A172 (cell line): ENCODE measurements around the gene RBFOX1. TPM values are rescaled to one million over a fixed set of nuclear protein-coding genes. Genes with fewer than 3 reads are reported as not detected.

Experiments
- DNase-seq: peaks from one replicate; pipeline ENCODE4 v3.0.0-alpha.2; 2015; ENCODE audit warnings: low spot score
- total RNA-seq: library from RNA; depleted of rRNA; stranded (reverse); fragments of >200 nt; shearing (Covaris generic); gene quantifications from 2 replicates; pipeline ENCODE4 v1.2.3, GENCODE V29; 2014

The RBFOX1 gene
- total RNA-seq, 1 experiment from 2014 or later: not detected

GRCh38 chr16:7334801-7335560, 2.3 kb downstream of the RBFOX1 start:
- DNase-seq: no peak

GRCh38 chr16:7335991-7336634, 3.5 kb downstream of the RBFOX1 start:
- no peak for DNase-seq

GRCh38 chr16:7336742-7337141, 4.1 kb downstream of the RBFOX1 start:
- no peak for DNase-seq

DNA sequence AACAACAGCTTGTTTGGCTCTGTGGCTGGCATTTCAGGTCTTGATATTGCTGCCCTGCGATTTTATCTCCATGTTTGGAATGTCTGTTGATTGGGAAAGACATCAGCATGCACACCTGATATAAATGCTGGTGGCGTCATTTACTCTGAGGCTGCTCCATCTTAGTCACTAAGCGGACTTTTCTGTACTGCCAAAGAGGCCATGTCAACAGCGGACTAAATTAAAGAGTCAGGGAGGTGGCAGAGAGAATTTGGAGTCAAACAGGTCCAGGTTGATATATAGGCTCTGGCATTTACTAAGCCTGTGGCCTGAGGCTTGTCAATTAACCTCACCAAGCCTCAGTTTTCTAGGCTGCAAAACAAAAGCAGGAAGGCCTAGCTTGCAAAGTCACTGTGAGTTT, 6.2 kb downstream of the RBFOX1 start:
- no peak for DNase-seq

DNA sequence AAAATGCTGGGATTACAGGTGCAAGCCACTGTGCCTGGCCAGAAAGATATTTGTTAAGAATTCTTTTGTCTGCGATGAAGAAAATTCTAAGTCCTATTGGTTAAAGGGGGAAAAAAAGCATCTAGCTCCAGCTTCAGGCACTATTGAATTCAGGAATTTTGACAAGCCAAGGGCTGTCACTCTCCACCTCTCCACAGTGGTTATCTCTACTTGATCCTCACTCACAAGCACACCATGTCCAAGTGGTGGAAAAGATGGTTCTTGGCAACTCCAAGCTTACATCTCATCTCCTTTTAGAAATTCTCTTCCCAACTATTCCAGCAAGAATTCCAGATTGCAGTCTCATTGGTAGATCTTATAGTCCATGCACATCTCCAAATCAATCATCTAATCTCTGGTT, 7.1 kb downstream of the RBFOX1 start:
- no peak for DNase-seq

GRCh38 chr16:7340938-7341337, 8.3 kb downstream of the RBFOX1 start:
- DNase-seq: no peak

DNA sequence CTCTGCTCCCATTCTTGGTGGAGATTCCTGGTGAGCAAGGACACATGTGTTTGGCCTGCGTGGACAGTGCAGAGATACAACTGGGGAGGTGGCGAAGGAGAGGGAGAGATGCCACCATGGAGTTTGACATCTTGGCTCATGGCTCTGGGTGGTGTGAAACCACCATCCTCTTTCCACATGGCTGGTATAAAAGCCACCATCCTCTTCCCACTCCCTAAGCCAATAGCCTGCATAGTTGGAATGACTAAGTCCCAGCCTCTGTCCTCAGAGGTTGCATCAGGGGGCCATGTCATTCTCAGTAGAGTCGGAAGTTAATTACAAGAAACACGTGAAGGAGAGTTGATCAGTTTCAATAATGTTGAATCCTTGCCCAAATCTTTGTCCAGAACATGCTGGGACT, 10.0 kb downstream of the RBFOX1 start:
- DNase-seq: no peak

- DNase-seq: no peak
These were observed 10.6 kb downstream of the RBFOX1 start for GRCh38 chr16:7343243-7343642.

- DNase-seq: no peak
These were observed 12.5 kb downstream of the RBFOX1 start for GRCh38 chr16:7344830-7345780.

DNA sequence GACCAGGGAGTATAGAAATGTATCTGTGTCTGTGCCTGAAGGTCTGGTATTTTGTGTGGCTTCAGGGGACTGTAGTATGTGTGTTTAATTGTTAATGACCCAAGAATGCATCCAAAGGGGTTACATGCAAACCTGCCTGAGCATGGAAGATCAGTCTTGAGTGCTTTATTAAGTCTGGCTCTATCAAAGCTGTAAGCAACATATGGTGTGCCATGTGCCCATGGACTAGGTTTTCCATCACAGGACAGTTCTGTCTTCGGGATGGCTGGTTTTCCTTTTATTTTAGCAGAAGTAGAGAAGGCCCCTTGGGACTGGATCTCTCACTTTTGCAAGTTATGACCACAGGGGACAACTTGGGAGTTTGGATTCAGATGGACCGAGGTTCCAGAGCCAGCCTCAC, 18.2 kb downstream of the RBFOX1 start:
- DNase-seq: no peak

DNA sequence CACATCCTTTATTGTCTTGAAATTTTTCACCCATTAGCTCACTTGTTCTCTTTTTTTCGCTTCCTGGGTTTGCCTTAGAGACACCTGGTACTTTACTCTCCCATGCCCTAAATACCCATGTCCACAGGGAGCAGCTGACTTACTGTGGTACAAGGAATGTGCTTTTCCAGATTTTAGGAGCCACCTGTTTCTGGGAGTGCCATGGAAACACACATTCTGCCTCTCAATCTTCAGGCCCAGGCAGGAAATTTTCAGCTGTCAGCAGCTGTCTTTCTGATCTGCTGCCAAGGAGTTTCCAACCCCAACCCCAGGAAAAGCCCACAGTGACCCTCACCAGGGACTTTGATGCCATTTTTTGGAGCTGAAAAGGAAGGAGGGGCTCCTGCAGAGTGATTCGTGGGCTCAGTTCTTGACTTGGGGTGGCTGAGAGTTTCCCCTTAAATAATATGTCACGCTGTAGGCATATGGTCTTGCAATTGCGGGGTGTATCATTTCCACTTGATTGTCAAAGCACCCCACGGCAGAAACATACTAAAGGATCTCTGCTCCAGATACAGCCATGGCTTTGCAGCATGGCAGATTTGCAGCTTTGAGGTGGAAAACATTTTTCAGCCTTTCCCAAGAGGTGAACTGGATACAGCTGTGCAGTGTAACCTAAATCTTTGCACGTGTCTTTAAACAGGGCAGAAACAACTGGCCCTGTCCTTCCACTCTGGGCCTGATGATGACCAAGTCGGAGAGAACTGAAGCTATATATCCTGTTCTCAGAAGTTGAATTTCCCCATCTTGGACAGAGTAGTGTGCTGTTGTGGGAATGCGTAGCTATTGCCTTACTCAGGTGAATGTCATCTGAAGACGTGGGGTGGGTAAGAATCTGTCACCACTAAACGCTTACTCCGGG, 19.2 kb downstream of the RBFOX1 start:
- DNase-seq: no peak

DNA sequence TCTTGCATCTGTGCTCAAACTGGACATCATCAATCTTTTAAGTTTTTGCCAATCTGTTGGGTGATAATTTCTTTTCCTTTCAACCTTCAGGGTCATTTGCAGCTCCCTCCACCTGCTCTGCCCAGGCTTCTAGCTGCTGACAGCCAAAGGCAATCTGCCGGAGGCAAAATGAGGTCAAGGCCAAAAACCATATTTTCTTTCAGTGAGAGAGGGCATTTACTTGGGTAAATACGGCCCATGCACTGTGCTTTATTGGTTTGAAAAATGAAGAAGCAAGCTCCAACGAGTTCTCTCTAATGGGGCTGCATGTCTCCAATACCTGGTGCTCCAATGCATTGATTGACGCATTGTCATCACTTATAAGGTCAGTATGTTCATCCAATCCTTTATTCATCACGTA, 23.1 kb downstream of the RBFOX1 start:
- no peak for DNase-seq

GRCh38 chr16:7361416-7362129, 28.9 kb downstream of the RBFOX1 start:
- DNase-seq: no peak

GRCh38 chr16:7362231-7362630, 29.6 kb downstream of the RBFOX1 start:
- no peak for DNase-seq

GRCh38 chr16:7363422-7364417, 31.1 kb downstream of the RBFOX1 start:
- no peak for DNase-seq

DNA sequence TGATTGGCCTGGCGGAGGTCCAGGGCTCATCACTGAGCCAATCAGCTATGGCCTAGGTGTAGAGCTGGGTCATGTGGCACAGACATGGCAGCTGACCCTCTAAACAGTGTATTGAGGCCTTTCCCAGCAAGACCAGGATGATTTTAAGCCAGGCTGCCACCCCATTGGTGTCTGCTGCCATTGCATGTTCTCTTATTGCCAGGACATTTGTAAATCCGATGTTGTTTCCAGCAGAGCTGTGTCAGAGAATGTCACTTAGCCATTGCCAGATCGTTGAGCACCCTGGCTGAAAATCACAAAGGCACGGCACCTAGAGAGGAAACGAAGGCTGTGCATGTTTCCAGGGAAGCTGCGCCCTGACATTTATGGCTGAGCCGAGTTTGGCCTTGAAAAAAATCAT, 33.4 kb downstream of the RBFOX1 start:
- DNase-seq: no peak

- no peak for DNase-seq
These were observed 34.6 kb downstream of the RBFOX1 start for GRCh38 chr16:7366993-7367880.

DNA sequence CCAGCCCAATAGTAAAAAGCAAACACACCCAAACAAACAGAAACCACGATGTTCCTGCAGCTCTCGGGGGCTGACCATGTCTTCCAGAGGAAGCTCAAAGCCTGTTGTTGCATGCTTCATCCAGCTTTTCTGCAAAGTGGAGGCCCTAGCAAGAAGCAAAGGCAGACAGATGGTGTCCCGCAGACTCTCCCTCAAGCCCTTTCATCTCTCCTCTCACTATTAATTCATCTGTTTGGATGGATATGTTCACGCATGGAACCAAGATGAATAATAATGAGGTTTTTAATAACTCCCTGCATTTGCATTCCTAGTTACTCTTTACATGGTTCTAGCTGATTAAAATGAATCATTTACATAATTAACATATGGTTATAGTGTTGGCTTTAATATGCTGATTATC, 36.6 kb downstream of the RBFOX1 start:
- DNase-seq: no peak
